Cardiac muscle cell (in vitro differentiated cells and primary cell): ENCODE results near the gene IFT57. TPM values are rescaled to one million over a fixed set of nuclear protein-coding genes. Genes with fewer than 3 reads are reported as not detected.

Source experiments
- DNase-seq, 2 donors: peaks; one replicate each; pipeline versions ENCODE4 v3.0.0 to v3.0.0-alpha.2; 2010 to 2017; ENCODE audit warnings: low read depth in 1 of 2, low spot score in 1 of 2
- H3K27ac ChIP-seq: fragments of 200-600 bp; sonication (generic); 2 replicates; pipeline ENCODE4 v1.5.1; 2016
- H3K27me3 ChIP-seq: fragments of 200-600 bp; sonication (generic); 2 replicates; pipeline ENCODE4 v1.6.0; 2016; ENCODE audit warnings: control low read depth
- H3K36me3 ChIP-seq: fragments of 200-600 bp; sonication (generic); 2 replicates; pipeline ENCODE4 v1.5.1; 2016; ENCODE audit warnings: control low read depth
- H3K4me1 ChIP-seq: fragments of 200-600 bp; sonication (generic); 2 replicates; pipeline ENCODE4 v1.8.1; 2017; ENCODE audit warnings: low read depth, mild to moderate bottlenecking, mixed run types
- H3K4me3 ChIP-seq: fragments of 200-600 bp; sonication (generic); 2 replicates; pipeline ENCODE4 v1.5.1; 2016; ENCODE audit warnings: mild to moderate bottlenecking
- H3K9me3 ChIP-seq: fragments of 200-600 bp; sonication (generic); 2 replicates; pipeline ENCODE4 v1.5.1; 2017; ENCODE audit warnings: low read depth, mild to moderate bottlenecking, control low read depth
- CTCF ChIP-seq: IDR thresholded peaks from 2 replicates; pipeline ENCODE4 v1.5.1; 2012; ENCODE audit warnings: low read depth, mild to moderate bottlenecking, low read length
- polyA plus RNA-seq: library from polyadenylated mRNA; unstranded; fragments of >200 nt; fragmentation: Nextera tagmentation; extraction: Ambion mirVana; gene quantifications from 2 replicates; pipeline ENCODE4 v1.2.1, GENCODE V29; 2016
- total RNA-seq: library from RNA; depleted of rRNA; stranded (reverse); fragments of >200 nt; gene quantifications from 2 replicates; pipeline ENCODE4 v1.2.3, GENCODE V29; 2016

The IFT57 gene
- total and polyA plus RNA-seq, 2 experiments from 2014 or later, result 37.2 to 77.3 TPM

GRCh38 chr3:108133048-108133369, 89.2 kb downstream of the IFT57 start:
- H3K4me3 ChIP-seq, result no peak overlapping the region
- no peak overlapping the region for H3K27ac ChIP-seq
- H3K4me1 ChIP-seq, result no peaks in the 10 kb centered on the region
- no peak for TF ChIP-seq CTCF
- DNase-seq, result peak in 1 of 2 donors; percentile 13
- no peaks in the 10 kb centered on the region for H3K36me3 ChIP-seq
- no peaks in the 10 kb centered on the region for H3K27me3 ChIP-seq
- no peaks in the 10 kb centered on the region for H3K9me3 ChIP-seq

GRCh38 chr3:108131475-108132134, 90.6 kb downstream of the IFT57 start:
- H3K27ac ChIP-seq, result no peak overlapping the region
- no peaks in the 10 kb centered on the region for H3K27me3 ChIP-seq
- TF ChIP-seq CTCF, result no peak
- H3K36me3 ChIP-seq, result no peaks in the 10 kb centered on the region
- H3K4me3 ChIP-seq, result no peak overlapping the region
- no peaks in the 10 kb centered on the region for H3K9me3 ChIP-seq
- DNase-seq, result no peak
- no peaks in the 10 kb centered on the region for H3K4me1 ChIP-seq

- no peaks in the 10 kb centered on the region for H3K36me3 ChIP-seq
- DNase-seq, result peak in 1 of 2 donors; percentile 47
These were observed 91.3 kb downstream of the IFT57 start for GRCh38 chr3:108130701-108131474.

GRCh38 chr3:108130236-108130635, 92.0 kb downstream of the IFT57 start:
- TF ChIP-seq CTCF, result no peak

More at GRCh38 chr3:108130701-108131474, 91.3 kb downstream of the IFT57 start:
- H3K27me3 ChIP-seq, result no peaks in the 10 kb centered on the region
- no peak for TF ChIP-seq CTCF
- no peaks in the 10 kb centered on the region for H3K4me1 ChIP-seq
- no peak overlapping the region for H3K4me3 ChIP-seq
- no peak overlapping the region for H3K27ac ChIP-seq
- no peaks in the 10 kb centered on the region for H3K9me3 ChIP-seq

GRCh38 chr3:108127301-108127988, 94.8 kb downstream of the IFT57 start:
- TF ChIP-seq CTCF, result no peak
- Histone ChIP-seq H3K4me1 (peaks cover 8% of the 10 kb centered on the region), H3K4me3 (no peak overlapping the region), H3K9me3 (no peaks in the 10 kb centered on the region), H3K27me3 (no peaks in the 10 kb centered on the region), H3K27ac (no peak overlapping the region), H3K36me3 (no peaks in the 10 kb centered on the region)
- peak in 1 of 2 donors; percentile 15 for DNase-seq

More at GRCh38 chr3:108130236-108130635, 92.0 kb downstream of the IFT57 start:
- no peak overlapping the region for H3K27ac ChIP-seq
- no peaks in the 10 kb centered on the region for H3K4me1 ChIP-seq
- H3K9me3 ChIP-seq, result no peaks in the 10 kb centered on the region
- H3K4me3 ChIP-seq, result no peak overlapping the region
- H3K27me3 ChIP-seq, result no peaks in the 10 kb centered on the region
- no peaks in the 10 kb centered on the region for H3K36me3 ChIP-seq
- DNase-seq, result no peak
